EH (cell line): ENCODE measurements around the gene NPHP1.
"Not testable (repeated sequence)": the region's sequence is repeated elsewhere in the genome, so short reads cannot be mapped to it uniquely, and the experiment has no call there.

Experiments used
- DNase-seq: peaks from one replicate; pipeline ENCODE4 v3.0.0-alpha.2; 2015; ENCODE audit warnings: low read depth

The NPHP1 gene

DNA sequence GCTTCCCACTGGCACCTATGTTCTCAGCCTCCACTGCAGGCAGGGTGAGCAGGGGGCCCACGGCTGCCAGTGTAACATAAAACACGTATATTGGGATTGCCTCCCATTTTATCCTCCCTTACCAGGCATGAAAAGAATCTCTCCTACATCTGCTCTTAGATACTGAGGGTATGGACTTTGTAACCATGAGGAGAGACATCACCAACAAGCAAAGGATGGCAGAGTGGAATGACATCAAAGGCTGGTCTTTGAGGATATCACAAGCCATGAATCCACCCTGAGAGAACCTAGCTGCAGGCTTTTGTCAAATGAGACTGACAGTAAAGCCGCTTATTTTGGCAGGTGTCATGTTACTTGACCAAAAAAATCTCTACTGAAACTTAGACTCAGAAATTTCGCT lies 7.4 kb downstream of the NPHP1 start:
- no peak for DNase-seq

DNA sequence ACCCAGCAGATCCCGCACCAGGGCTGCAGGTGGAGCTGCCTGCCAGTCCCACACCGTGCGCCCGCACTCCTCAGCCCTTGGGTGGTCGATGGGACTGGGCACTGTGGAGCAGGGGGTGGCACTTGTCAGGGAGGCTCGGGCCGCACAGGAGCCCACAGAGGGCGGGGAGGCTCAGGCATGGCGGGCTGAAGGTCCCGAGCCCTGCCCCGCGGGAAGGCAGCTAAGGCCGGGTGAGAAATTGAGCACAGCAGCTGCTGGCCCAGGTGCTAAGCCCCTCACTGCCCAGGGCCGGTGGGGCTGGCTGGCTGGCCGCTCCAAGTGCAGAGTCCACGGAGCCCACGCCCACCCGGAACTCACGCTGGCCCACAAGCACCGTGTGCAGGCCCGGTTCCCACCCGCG lies 14.6 kb downstream of the NPHP1 start:
- not testable (repeated sequence) for DNase-seq

DNA sequence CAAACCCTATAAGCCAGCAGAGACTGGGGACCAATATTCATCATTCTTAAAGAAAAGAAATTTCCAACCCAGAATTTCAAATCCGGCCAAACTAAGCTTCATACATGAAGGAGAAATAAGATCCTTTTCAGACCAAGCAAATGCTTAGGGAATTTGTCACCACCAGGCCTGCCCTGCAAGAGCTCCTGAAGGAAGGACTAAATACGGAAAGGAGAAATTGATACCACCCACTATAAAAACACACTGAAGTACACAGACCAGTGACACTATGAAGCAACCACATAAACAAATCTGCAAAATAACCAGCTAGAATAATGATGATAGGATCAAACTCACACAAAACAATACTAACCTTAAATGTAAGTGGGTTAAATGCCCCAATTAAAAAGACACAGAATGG lies 22.4 kb downstream of the NPHP1 start:
- no peak for DNase-seq

DNA sequence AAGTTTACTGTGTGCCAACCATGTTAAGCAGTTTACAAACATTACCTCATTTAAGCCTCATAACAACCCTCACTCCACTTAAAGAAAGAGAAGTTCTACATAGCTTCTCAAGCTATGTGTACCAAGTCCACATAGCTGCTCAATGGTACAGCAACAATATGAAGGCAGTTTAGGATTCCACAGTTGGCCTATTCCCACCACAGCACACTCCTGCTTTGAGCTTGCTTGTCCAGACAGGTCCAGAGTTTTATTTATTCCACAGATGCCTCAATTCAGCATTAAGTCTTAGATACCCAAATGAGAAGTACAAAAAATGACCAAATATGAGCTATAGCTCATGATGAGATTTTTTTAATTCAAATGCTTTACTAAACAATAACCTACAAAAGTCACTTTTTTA lies 24.8 kb downstream of the NPHP1 start:
- no peak for DNase-seq

DNA sequence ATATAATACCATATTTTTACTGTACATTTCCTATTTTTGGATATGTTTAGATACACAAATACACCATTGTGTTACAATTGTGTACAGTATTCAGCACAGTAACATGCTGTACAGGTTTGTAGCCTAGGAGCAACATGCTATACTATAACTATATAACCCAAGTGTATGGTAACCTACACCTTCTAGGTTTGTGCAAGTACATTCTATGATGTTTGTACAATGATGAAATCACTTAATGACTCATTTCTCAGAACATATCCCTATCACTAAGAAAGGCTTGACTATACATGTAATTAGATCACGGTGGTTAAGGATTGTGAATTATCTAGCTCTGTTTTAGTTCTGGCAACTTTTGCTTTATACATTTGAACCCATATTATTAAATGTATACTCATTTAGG lies 31.3 kb downstream of the NPHP1 start:
- peak; percentile 37 for DNase-seq

DNA sequence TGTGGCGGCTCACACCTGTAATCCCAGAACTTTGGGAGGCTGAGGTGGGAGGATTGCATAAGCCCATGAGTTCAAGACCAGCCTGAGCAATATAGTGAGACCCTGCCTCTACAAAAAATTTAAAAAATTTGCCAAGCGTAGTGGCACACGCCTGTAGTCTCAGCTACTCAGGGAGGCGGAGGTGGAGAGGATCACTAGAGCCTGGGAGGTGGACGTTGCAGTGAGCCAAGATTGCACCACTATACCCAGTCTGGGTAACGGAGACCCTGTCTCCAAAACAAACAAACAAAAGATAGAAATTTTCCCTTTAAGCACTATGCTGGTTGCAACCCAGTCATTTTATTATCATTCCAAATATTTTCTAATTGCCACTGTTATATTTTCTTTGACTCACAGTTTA lies 32.3 kb downstream of the NPHP1 start:
- peak; percentile 19 for DNase-seq

DNA sequence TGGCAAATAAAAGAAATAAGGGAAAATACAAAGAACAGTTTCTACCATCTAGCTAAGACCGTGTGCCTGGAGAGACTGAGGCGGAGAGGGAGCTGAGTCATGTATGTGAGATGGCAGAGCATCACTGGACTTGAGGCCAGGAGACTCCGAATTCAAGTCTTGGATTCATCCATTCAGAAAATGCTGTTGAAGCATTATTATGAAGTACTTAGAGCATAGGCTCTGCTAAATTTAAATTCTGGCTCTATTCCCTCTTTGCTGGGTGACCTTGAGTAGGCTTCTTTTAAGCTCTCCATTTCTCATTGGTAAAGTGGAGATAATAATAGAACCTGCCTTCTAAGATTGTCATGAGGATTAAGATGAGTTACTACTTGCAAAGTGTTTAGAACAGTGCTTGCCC lies 34.7 kb downstream of the NPHP1 start:
- DNase-seq = no peak

DNA sequence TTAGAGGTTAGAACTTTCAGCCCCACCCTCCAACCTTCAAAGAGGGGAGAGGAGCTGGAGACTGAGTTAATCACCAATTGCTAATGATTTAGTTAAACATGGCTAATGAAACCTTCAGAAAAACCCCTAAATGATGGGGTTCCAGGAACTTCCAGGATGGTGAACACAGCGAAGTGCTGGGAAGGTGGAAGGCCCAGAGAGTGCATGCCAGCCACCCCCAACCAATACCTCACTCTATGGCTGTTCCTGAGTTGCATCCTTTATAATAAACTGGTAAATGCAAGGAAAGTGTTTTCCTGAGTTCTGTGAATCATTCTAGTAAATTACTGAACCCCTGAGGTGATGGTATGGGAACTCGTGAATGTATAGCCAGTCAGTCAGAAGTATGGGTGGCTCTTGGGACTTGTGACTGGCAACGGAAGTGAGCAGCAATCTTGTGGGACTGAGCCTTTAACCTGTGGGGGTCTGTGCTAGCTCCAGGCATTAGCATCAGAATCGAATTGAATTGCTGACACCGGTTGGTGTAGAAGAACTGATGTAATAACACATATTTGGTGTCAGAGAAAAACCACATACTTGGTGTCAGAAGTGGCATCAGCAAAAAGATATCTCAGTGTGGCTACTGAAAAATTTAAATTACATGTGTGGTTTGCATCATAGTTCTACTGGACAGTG lies 37.4 kb downstream of the NPHP1 start:
- DNase-seq = no peak

DNA sequence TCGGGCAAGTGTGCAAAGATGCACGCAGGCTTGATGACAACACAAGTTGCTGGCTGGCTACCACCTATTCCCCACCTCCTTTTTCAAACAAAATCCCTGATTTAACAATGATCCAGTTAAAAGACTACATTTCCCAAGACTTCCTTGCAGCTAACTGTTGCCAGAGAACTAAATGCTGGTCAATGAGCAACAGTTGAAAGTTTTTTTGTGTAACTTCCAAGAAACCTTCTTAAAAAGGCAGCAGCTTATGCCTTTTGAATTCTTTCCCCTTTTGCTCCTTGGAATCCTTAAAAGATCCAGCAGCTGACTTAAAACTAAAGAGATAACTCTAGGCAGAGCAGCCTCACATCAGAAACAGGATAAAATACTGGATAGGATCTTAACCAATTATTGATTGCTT lies 38.5 kb downstream of the NPHP1 start:
- DNase-seq = no peak

DNA sequence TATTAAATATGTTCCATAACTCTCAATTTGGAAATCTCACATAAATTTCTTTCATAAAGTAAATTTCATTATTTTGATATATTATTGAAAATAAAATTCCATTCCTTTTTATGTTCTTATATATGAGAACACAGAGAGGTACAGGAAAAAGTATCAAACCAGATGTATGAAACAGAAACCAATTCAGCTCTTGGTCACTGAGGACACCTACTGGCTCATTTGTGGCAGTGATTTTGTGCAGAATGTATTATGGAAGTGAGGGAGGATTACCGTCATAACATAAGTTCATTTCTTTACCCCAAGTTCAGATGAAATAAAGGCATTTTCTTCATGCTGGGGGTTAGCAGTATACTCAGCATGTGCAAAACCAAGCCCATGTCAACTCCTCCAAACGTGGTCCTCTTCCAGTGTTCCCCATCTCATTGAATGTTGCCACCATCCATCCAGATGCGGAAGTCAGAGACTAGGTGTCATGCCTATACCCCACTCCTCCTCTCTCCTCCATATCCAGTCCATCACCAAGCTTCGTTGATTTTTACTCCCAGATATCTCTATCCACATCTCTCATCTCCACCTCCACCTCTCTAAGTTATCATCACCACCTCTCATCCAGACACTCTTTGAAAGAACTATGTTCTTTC lies 47.5 kb downstream of the NPHP1 start:
- peak; percentile 71 for DNase-seq

DNA sequence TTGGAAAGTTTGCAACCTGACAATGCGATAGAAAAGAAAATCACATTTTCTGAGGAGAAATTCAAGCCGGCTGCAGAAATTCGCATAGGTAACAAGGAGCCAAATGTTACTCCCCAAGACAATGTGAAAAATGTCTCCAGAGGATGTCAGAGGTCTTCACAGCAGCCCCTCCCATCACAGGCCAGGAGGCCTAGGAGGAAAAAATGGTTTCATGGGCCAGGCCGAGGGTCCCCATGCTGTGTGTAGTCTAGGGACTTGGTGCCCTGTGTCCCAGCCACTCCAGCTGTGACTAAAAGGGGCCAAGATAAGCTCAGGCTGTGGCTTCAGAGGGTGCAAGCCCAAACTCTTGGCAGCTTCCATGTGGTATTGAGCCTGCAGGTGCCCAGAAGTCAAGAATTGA lies 50.0 kb downstream of the NPHP1 start:
- DNase-seq = not testable (repeated sequence)

DNA sequence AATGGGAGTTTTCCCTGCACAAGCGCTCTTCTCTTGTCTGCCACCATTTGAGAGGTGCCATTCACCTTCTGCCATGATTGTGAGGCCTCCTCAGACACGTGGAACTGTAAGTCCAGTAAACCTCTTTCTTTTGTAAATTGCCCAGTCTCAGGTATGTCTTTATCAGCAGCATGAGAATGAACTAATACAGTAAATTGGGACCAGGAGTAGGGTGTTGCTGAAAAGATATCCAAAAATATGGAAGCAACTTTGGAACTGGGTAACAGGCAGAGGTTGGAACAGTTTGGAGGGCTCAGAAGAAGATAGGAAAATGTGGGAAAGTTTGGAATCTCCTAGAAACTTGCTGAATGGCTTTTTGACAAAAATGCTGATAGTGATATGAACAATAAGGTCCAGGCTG lies 50.6 kb downstream of the NPHP1 start:
- not testable (repeated sequence) for DNase-seq

DNA sequence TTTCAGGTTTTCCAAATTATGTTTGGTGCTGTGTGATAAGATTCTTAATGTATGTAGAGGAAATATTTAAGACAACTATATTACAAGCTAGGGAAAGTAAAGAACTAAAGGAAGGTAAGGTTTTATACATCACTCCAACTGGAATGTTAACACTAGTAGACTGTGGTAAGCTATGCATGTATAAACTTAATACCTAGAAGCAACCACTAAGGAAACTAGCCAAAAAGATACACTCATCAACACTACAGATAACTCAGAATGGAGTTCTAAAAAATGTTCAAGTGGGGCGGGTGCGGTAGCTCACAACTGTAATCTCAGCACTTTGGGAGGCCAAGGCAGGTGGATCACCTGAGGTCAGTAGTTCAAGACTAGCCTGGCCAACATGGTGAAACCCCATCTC lies 51.4 kb downstream of the NPHP1 start:
- no peak for DNase-seq

DNA sequence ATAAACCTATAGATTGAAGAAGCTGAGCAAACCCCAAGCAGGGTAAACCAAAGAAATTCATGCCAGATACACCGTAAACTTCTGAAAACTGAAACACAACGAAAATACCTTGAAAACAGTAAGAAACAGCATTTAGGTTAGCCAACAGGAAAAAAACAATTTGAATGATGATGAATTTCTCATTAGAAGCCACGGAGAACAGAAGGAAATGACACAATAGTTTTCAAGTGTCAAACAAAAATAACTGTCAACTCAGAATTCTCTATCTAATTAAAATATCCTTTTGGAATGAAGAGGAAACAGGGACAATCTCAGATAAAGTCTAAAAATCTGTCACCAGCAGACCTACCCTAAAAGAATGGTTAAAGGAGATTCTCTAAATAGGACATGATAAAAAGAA lies 51.9 kb downstream of the NPHP1 start:
- no peak for DNase-seq

DNA sequence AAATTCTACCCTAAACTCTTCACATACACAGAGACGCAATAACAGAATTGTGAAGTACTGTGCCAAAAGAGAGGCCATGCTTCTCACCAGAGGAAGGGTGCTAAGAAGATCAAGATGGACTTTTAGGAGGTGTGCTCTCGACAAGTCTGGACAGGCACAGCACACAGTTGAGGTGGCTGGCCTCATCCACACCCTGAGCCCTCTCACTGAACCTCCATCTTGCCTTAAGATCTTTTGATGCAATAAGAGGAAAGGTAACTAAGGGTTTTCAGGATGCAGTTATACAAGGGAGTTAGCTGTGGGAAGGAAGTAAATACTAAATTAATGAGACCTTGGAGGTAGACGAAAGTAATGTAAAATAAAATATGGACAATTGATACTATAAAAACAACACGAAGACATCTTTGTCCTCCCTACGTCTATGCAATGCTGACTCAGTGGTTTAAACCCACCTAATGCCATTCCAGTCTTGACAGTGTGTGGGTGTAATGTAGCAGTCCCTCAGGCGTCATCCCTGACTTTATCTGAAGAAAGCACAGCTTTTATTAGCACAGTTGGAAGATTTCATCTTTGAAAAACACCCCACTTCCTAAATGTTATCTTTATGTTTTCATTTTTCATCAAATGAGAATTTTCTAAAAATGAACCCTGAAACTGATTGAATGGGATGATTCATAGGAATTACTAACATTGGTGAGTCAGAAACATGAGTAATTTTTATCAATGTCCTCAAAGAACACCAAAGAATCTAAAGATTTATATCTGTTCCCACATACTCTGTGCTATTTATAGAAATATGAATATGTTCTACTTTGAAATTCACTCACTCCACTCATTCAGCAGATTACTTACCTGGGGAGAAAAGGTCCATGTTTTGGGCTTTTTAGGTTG lies 55.2 kb downstream of the NPHP1 start:
- peak; percentile 83 for DNase-seq

DNA sequence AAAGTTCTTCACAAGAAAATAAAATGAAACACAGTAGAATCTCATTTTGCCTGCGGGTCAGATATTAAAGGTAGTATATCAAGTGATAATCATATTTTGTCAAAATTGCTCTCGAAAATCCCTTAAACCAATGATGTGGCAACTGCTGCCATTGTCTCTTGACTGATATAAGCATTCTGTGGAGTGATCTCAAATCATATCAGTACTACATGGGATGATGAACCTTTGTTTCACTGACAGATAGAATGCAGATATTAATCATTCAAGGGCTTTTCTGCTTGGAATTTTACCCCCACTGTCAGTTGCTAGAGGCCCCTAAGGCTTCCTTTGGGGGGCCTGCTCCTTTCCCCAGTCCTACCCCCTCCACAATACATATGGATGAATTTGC lies 57.9 kb downstream of the NPHP1 start:
- no peak for DNase-seq

DNA sequence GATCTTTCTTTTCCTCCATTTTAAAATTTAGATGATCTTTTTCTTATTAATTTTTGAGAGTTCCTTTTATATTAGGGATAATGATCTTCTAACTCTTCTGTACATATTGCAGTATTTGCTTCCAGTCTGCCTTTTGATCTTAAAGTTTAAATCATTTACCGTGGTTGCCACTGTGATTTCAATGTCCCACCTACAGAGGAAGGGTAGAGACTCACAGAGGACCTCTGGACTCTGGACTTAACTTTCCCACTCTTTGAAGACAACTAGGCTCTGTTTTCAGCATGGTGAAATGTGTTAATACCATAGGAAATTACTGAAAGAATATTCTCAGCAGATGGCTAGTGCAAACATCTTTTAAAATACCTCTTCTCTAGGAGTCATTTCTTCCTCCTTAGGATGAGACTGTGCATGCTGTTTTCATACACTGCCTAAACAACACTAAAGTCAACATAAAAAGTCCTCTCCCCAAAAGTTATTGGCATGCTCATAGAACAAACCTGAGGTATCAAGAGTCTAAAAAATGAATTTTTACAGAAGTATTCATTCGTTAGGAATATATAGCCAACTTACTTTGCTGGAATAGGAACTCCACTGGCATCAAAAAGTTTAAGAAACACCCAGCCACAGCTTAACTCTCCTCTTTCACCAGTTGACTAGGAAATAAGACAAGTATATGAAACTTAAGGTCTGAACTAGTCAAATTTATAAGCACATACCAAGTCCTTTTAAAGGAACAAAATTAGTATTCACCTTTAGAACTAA lies 58.4 kb downstream of the NPHP1 start:
- no peak for DNase-seq

DNA sequence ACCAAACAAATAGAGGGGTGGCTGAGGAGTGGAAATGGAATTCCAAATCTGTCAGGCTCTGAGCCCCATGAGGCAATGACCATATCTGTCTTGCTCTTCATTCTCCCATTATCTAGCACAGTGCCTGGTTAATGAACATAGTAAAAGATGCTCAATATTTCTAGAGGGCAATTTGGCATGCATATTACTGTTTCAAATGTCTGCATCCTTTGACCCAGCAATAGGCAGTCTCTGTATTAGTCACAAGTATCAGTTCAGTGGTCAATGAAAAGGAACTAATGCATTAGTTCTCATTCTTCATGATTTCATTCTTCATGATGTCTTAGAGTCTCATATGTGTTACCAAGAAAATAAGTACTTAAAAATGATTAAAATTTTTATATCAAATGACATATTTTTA lies 60.8 kb downstream of the NPHP1 start:
- no peak for DNase-seq

DNA sequence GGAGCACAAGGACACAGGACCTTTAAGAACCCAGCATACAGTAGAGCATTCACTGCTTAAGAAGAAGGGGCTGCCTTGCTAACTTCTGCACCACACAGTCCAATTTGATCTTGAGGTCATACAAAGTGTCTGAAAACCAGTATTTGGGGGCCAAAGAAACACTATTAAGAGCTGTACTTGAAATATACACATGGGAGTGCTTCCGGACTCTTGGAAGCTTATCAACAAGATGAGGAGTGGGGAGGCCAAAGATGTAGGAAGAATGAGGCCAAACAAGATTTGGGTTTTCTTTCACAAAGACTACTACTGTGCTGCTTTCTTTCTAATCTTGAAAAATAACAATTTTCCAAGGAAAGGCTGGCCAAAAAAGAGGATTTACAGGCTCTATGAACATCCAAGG lies 64.4 kb downstream of the NPHP1 start:
- no peak for DNase-seq

DNA sequence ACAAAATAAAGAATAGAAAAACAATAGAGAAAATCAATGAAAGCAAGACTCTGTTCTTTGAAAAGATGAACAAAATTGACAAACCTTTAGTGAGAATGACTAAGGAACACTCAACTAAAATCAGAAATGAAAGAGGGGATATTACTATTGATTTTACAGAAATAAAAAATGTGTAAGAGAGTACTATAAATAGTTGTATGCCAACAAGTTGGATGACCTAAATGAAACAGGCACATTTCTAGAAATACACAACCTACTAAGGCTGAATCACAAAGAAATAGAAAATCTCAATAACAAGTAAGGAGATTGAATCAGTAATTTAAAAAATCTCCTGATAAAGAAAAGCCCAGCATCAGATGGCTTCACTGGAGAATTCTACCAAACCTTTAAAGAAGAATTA lies 70.8 kb downstream of the NPHP1 start:
- DNase-seq = no peak

DNA sequence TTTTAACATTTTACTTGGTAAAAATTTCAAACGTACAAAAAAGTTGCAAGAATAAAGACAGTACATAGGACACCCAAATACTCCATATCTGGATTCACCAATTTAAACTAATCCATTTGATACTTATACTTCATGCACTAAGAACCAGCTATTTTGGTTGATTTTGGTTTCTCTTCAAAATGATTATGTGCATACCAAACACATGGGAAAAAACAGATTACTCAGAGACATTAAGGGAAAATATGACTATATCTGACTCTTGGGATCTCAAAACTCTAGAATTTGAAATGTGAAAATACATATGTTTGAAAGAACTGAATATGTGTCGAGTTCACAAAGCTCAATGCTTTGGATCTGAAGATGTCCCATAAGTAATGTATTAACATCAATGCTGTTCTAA lies 73.6 kb downstream of the NPHP1 start:
- no peak for DNase-seq

DNA sequence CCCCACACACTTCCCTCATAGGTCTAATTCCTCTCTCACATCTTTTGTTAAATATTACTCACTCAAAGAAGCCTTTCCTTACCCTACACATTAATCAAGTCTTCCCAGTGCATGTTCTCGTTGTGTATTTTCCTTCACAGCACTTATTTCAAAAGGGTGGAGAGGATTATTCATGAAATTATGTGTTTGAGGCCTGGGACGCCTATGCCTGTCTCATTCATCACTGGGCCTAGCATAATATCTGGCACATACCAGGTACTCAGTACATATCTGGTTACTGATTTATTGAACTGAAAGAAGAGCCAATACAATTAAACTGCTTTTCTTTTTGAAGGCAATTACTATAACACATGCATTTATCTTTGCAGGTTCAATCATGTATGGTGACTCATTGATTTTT lies 74.1 kb downstream of the NPHP1 start:
- DNase-seq = no peak
